Erythroblast (primary cell): ENCODE results near the gene PRRT2.

Source experiments
- GATA1 ChIP-seq: IDR thresholded peaks from 2 replicates; pipeline ENCODE4 v1.6.1; 2011; ENCODE audit warnings: low read depth, mild to moderate bottlenecking, control low read depth, low read length, moderate library complexity
- POLR2A ChIP-seq: IDR thresholded peaks from 2 replicates; pipeline ENCODE4 v1.6.1; 2011; ENCODE audit warnings: mild to moderate bottlenecking, low read length

DNA sequence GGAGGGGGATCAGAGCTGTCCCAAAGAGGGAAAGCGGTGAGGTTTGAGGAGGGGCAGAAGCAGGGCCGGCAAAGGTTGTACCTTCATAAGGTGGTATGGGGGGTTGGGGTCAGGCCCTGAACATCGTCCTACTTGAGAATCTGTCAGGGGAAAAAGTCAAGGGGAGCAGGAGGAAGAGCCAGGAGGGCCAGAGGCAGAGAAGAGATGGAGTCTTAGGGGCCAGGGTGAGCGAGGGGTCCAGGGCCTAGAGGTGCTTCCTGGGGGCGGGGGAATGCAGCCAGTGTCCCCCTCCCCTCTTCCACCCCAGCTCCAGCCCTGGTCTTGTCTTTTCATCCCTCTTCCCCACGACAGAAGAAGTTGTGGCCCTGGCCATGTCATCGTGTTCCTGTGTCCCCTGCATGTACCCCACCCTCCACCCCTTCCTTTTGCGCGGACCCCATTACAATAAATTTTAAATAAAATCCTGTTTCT, 1.3 kb upstream of the PRRT2 start:
- TF ChIP-seq POLR2A, result no peak
- TF ChIP-seq GATA1, result no peak
